HEK293 (cell line): ENCODE results near the gene HMGXB3.

Experiments used
- CTCF ChIA-PET: fragments of 350-600 bp; formaldehyde crosslinking; extraction: SDS; loops from one replicate; lab custom pipeline; 2021; ENCODE audit warnings: antibody characterized with exemption; lab: Yijun Ruan, JAX
- POLR2A ChIA-PET: fragments of 300-600 bp; formaldehyde crosslinking; extraction: SDS; loops from one replicate; lab custom pipeline; 2020; ENCODE audit warnings: antibody characterized with exemption, inconsistent platforms; lab: Yijun Ruan, JAX
- H3K27ac ChIP-seq: fragments of 200-500 bp; sonication (Bioruptor generic); 2 replicates; pipeline ENCODE4 v1.5.1; 2014; ENCODE audit warnings: low read depth, low read length, control low read depth, inconsistent platforms; ENCODE audit errors: extremely low read depth
- H3K36me3 ChIP-seq, 2 experiments: fragments of 200-500 bp in 1 of 2; sonication (Bioruptor generic) in 1 of 2; 1 replicate in 1 of 2; 2 replicates in 1 of 2; pipeline ENCODE4 v1.5.1; 2014 to 2017; ENCODE audit warnings: inconsistent platforms in 2 of 2, low read length in 2 of 2; ENCODE audit not compliant: control insufficient read depth in 2 of 2, insufficient read depth in 1 of 2
- H3K4me1 ChIP-seq: fragments of 200-500 bp; sonication (Bioruptor generic); 2 replicates; pipeline ENCODE4 v1.5.1; 2014; ENCODE audit warnings: mild to moderate bottlenecking, low read length, inconsistent platforms; ENCODE audit not compliant: control insufficient read depth, insufficient read depth
- H3K4me3 ChIP-seq: 2 replicates; pipeline ENCODE4 v1.5.1; 2011; ENCODE audit warnings: low read depth, mild to moderate bottlenecking, control low read depth, low read length, moderate library complexity
- H3K9me3 ChIP-seq: fragments of 200-500 bp; sonication (Bioruptor generic); 2 replicates; pipeline ENCODE4 v1.5.1; 2014; ENCODE audit warnings: low read depth, low read length, inconsistent platforms; ENCODE audit not compliant: control insufficient read depth, insufficient read depth
- GLIS1 ChIP-seq: fragments of 450-650 bp; formaldehyde crosslinking; IDR thresholded peaks from 2 replicates; pipeline ENCODE4 v1.5.1; 2016; ENCODE audit warnings: missing biosample characterization, missing genetic modification characterization
- GLIS2 ChIP-seq: fragments of 450-650 bp; formaldehyde crosslinking; IDR thresholded peaks from 2 replicates; pipeline ENCODE4 v1.5.1; 2016; ENCODE audit warnings: missing biosample characterization, missing genetic modification characterization
- RBAK ChIP-seq: fragments of 450-650 bp; formaldehyde crosslinking; IDR thresholded peaks from 2 replicates; pipeline ENCODE4 v1.5.1; 2016; ENCODE audit warnings: missing biosample characterization, missing genetic modification characterization
- SALL2 ChIP-seq: fragments of 450-650 bp; formaldehyde crosslinking; IDR thresholded peaks from 2 replicates; pipeline ENCODE4 v1.5.0; 2017; ENCODE audit warnings: missing biosample characterization, mild to moderate bottlenecking, missing genetic modification characterization, borderline replicate concordance
- SP2 ChIP-seq: fragments of 450-650 bp; formaldehyde crosslinking; IDR thresholded peaks from 2 replicates; pipeline ENCODE4 v1.5.1; 2016; ENCODE audit warnings: missing biosample characterization, missing genetic modification characterization
- ZEB2 ChIP-seq: fragments of 450-650 bp; formaldehyde crosslinking; IDR thresholded peaks from 2 replicates; pipeline ENCODE4 v1.5.1; 2016; ENCODE audit warnings: missing biosample characterization, missing genetic modification characterization
- ZNF112 ChIP-seq: fragments of 450-650 bp; formaldehyde crosslinking; IDR thresholded peaks from 2 replicates; pipeline ENCODE4 v1.5.0; 2017; ENCODE audit warnings: missing biosample characterization, missing genetic modification characterization
- ZNF146 ChIP-seq: fragments of 450-650 bp; formaldehyde crosslinking; IDR thresholded peaks from 2 replicates; pipeline ENCODE4 v1.5.1; 2016; ENCODE audit warnings: missing biosample characterization, missing genetic modification characterization
- ZNF169 ChIP-seq: fragments of 450-650 bp; formaldehyde crosslinking; IDR thresholded peaks from 2 replicates; pipeline ENCODE4 v1.5.1; 2016; ENCODE audit warnings: missing biosample characterization, missing genetic modification characterization
- ZNF214 ChIP-seq: fragments of 450-650 bp; formaldehyde crosslinking; IDR thresholded peaks from 2 replicates; pipeline ENCODE4 v1.5.1; 2017; ENCODE audit warnings: missing biosample characterization, mild to moderate bottlenecking, missing genetic modification characterization, borderline replicate concordance
- ZNF394 ChIP-seq: fragments of 450-650 bp; formaldehyde crosslinking; IDR thresholded peaks from 2 replicates; pipeline ENCODE4 v1.5.1; 2016; ENCODE audit warnings: missing biosample characterization, missing genetic modification characterization, mild to moderate bottlenecking, moderate library complexity, borderline replicate concordance
- ZNF473 ChIP-seq: fragments of 450-650 bp; formaldehyde crosslinking; IDR thresholded peaks from 2 replicates; pipeline ENCODE4 v1.5.1; 2017; ENCODE audit warnings: missing biosample characterization, missing genetic modification characterization
- ZNF544 ChIP-seq: fragments of 450-650 bp; formaldehyde crosslinking; IDR thresholded peaks from 2 replicates; pipeline ENCODE4 v1.5.0; 2017; ENCODE audit warnings: missing biosample characterization, missing genetic modification characterization
- ZNF561 ChIP-seq: fragments of 450-650 bp; IDR thresholded peaks from 2 replicates; pipeline ENCODE4 v1.5.1; 2018; ENCODE audit warnings: missing biosample characterization, missing genetic modification characterization, borderline replicate concordance
- ZNF623 ChIP-seq: fragments of 450-650 bp; formaldehyde crosslinking; IDR thresholded peaks from 2 replicates; pipeline ENCODE4 v1.5.1; 2016; ENCODE audit warnings: missing biosample characterization, missing genetic modification characterization
- ZNF624 ChIP-seq: fragments of 450-650 bp; formaldehyde crosslinking; IDR thresholded peaks from 2 replicates; pipeline ENCODE4 v1.5.1; 2017; ENCODE audit warnings: missing biosample characterization, missing genetic modification characterization
- ZNF747 ChIP-seq: fragments of 450-650 bp; formaldehyde crosslinking; IDR thresholded peaks from 2 replicates; pipeline ENCODE4 v1.5.1; 2016; ENCODE audit warnings: missing biosample characterization, missing genetic modification characterization
- ZNF76 ChIP-seq: fragments of 450-650 bp; formaldehyde crosslinking; IDR thresholded peaks from 2 replicates; pipeline ENCODE4; 2016; ENCODE audit warnings: low read depth, missing biosample characterization, missing genetic modification characterization, borderline replicate concordance
- TF ChIP-seq, protein P1 (sequence below): fragments of 450-650 bp; formaldehyde crosslinking; IDR thresholded peaks from 2 replicates; pipeline ENCODE4 v1.5.1; 2016; ENCODE audit warnings: missing biosample characterization, missing genetic modification characterization
- TF ChIP-seq, protein P2 (sequence below): fragments of 450-650 bp; formaldehyde crosslinking; IDR thresholded peaks from 2 replicates; pipeline ENCODE4 v1.5.1; 2016; ENCODE audit warnings: missing biosample characterization, missing genetic modification characterization

HMGXB3 gene

DNA sequence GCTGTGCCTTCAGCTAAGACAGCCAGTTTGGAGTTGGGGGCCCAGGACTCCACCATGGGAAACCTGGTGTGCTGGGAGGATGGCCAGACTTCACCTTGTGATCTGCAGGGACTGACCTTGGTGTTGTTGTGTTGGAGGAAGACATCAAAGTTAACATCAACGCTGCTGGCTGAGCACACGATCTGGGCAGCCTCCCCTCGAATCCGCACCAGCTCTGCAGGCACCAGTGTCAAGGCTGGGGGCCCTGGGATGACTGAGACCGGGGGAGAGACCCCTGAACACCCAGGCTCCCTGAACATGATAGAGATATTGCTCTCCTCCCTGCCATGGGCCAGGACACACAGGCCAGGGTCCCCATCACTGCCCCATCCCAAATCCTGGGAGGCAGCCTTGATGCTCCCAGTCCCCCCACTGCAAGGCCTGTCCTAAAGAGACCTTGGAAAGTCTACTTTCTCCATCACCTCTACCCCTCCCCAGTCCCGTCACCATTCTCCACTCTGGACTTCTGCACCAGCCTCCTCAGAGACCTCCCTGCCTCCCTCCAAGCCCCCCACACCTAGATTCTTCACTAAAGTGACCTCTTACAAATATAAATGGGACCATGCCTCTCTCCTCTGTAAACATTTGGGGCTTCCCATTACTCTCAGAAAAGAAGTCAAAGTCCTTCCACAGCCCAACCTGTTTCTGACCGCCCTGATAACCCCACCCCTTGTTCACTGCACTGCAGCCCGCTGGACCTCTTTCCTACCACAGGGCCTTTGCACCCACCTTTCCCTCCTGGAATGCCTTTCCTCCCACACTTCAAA is 77.7 kb downstream of the HMGXB3 start:
- no peak overlapping the region for H3K27ac ChIP-seq
- no peaks in the 10 kb centered on the region for H3K36me3 ChIP-seq
- no peaks in the 10 kb centered on the region for H3K4me1 ChIP-seq
- CTCF ChIA-PET = no interaction called here
- H3K4me3 ChIP-seq = no peak overlapping the region
- POLR2A ChIA-PET = no interaction called here
- peak; percentile 91 for TF ChIP-seq ZNF623
- TF ChIP-seq, protein P1, sequence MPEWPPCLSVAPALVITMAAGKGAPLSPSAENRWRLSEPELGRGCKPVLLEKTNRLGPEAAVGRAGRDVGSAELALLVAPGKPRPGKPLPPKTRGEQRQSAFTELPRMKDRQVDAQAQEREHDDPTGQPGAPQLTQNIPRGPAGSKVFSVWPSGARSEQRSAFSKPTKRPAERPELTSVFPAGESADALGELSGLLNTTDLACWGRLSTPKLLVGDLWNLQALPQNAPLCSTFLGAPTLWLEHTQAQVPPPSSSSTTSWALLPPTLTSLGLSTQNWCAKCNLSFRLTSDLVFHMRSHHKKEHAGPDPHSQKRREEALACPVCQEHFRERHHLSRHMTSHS (tag by site-specific recombination) = no peak
- H3K9me3 ChIP-seq = no peaks in the 10 kb centered on the region

DNA sequence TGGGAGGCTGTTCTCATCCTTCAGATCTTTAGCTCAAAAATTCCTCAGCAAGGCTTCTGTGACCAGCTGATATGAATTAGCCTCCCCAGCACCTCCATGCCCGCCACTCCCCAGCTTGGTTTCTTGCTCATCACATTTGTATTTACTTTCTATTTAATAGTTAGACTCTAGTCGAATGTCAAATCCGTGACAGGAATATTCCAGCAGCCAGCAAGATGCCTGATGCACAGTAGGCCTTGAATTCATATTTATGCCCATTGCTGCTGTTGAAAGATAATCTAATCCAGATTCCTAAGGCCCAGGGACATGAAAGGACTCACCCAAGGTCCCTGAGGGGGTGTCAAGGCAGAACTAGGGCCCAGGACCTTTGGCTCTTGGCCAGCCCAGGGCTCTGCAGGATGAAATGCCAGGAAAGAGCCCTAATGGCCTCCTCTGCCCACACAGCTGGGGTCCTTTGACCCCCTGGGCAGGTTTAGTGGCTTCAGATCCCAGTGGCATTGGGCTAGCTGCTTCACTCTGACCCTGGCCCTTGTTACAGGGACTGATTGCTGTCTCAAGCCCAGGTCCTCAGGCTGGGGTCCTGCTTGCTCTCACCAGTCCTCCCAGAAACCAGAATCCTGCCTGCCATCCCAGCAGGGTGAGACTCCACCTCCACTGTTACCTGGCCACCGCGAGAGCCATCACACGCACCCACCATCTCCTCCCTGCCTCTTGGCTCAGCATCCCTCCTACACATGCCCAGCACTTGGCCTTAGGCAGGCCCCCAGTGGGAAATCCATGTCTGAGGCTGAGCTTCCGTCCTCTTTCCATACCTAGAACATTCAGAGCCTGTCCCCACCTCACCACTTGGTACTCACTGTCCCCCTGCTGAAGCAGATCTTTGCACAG is 78.5 kb downstream of the HMGXB3 start:
- ChIA-PET POLR2A (no interaction called here), CTCF (no interaction called here)
- H3K36me3 ChIP-seq = no peaks in the 10 kb centered on the region
- H3K4me3 ChIP-seq = no peak overlapping the region
- H3K9me3 ChIP-seq = no peaks in the 10 kb centered on the region
- no peaks in the 10 kb centered on the region for H3K4me1 ChIP-seq
- H3K27ac ChIP-seq = no peak overlapping the region
- TF ChIP-seq, protein P2, sequence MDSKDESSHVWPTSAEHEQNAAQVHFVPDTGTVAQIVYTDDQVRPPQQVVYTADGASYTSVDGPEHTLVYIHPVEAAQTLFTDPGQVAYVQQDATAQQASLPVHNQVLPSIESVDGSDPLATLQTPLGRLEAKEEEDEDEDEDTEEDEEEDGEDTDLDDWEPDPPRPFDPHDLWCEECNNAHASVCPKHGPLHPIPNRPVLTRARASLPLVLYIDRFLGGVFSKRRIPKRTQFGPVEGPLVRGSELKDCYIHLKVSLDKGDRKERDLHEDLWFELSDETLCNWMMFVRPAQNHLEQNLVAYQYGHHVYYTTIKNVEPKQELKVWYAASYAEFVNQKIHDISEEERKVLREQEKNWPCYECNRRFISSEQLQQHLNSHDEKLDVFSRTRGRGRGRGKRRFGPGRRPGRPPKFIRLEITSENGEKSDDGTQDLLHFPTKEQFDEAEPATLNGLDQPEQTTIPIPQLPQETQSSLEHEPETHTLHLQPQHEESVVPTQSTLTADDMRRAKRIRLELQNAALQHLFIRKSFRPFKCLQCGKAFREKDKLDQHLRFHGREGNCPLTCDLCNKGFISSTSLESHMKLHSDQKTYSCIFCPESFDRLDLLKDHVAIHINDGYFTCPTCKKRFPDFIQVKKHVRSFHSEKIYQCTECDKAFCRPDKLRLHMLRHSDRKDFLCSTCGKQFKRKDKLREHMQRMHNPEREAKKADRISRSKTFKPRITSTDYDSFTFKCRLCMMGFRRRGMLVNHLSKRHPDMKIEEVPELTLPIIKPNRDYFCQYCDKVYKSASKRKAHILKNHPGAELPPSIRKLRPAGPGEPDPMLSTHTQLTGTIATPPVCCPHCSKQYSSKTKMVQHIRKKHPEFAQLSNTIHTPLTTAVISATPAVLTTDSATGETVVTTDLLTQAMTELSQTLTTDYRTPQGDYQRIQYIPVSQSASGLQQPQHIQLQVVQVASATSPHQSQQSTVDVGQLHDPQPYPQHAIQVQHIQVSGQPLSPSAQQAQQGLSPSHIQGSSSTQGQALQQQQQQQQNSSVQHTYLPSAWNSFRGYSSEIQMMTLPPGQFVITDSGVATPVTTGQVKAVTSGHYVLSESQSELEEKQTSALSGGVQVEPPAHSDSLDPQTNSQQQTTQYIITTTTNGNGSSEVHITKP (tag by site-specific recombination) = no peak
- TF ChIP-seq GLIS2 (tag by site-specific recombination) = 0 out of 2 replicates have a peak, but pooled peaks have one; percentile 16
- 0 out of 2 replicates have a peak, but pooled peaks have one; percentile 37 for TF ChIP-seq GLIS1 (tag by site-specific recombination)

DNA sequence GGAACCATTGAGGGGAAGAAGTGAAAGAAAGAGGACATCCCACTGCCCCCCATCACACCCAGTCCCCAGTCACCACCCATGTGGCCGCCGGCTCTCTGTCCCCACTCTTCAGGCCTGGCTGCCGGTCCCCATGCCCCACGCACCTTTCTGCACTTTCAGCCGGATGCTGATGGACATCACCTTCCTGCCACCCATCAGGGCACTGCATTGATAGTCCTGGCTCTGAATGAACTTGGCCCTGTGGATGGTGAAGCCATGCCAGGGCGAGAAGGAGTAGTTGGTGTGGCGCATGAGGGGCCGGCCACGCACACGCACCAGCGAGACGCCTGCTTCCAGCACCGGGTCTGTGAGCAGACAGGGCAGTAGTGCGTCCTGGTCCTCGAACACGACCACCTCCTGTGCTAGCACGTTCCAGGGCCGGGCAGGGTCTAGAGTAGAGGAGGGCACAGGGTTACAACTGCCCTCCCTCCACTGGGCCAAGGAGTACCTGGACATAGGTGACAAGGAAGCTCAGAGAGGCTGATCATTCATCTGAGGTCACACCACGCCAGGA is 79.4 kb downstream of the HMGXB3 start:
- Histone ChIP-seq H3K9me3 (no peaks in the 10 kb centered on the region), H3K4me3 (no peak overlapping the region), H3K27ac (no peak overlapping the region), H3K36me3 (no peaks in the 10 kb centered on the region), H3K4me1 (no peaks in the 10 kb centered on the region)
- CTCF ChIA-PET = no interaction called here
- POLR2A ChIA-PET = no interaction called here
- no peak for TF ChIP-seq ZNF561
- TF ChIP-seq ZNF146 (tag by site-specific recombination) = no peak
- TF ChIP-seq, all 188 proteins: peak for 0

DNA sequence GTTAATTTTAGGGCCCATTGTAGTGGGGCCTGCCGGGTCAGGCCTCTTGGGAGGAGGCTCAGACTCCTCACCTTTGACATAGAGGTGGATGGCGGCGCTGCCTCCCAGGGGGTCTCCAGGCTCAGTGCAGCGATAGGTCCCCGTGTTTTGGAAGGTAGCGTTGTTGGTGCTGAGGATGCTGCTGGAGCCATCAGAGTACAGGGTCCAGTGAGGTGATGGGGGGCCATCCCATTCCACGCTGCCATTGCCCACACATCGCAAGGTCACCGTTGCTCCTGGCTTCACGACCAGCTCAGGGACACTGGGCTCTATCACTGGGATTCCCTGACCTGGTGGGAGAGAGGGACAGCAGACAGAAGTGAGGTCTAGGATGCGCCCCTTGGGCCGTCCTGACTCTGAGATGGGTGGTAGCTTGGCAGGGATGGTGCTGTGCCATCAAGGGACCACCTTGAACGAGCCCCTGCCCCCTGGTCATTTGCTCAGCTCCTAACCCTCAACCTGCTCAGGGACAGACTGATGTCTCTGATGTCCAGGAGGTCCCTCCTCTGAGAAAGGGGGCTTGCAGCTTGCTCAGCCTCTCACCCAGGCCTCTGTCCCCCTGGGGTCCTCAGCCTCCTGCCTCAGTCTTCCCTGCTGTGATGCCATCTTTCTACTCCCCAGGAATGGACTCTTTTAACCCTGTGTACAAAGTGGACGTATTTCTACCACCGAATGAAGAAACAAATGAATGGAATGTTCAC is 80.3 kb downstream of the HMGXB3 start:
- TF ChIP-seq ZNF112 (tag by site-specific recombination) = no peak
- TF ChIP-seq ZNF624 (tag by site-specific recombination) = no peak
- no peak for TF ChIP-seq ZNF169 (tag by site-specific recombination)
- no peak for TF ChIP-seq ZNF214 (tag by site-specific recombination)
- no peak for TF ChIP-seq ZNF76
- no peak for TF ChIP-seq ZEB2
- TF ChIP-seq SALL2 (tag by site-specific recombination) = no peak
- no peak for TF ChIP-seq RBAK (tag by site-specific recombination)
- no peak for TF ChIP-seq ZNF394 (tag by site-specific recombination)
- no peak for TF ChIP-seq SP2 (tag by site-specific recombination)
- no peak for TF ChIP-seq ZNF747
- TF ChIP-seq ZNF473 (tag by site-specific recombination) = no peak
- no peak for TF ChIP-seq ZNF544
- ChIA-PET CTCF (no interaction called here), POLR2A (no interaction called here)
- H3K27ac ChIP-seq = no peak overlapping the region
- H3K36me3 ChIP-seq = no peaks in the 10 kb centered on the region
- H3K4me1 ChIP-seq = no peaks in the 10 kb centered on the region
- H3K9me3 ChIP-seq = no peaks in the 10 kb centered on the region
- H3K4me3 ChIP-seq = no peak overlapping the region
